GM06990 (cell line): Measurements from ENCODE around the gene PPP1R8.

Source experiments
- DNase-seq: peaks from one replicate; pipeline ENCODE4 v3.0.0-alpha.2; 2011; ENCODE audit not compliant: insufficient read length; ENCODE audit errors: extremely low read depth
- H3K27me3 ChIP-seq: replicated peaks from 2 replicates; pipeline ENCODE4 v1.6.0; 2011; ENCODE audit warnings: low read length; ENCODE audit not compliant: control insufficient read depth, insufficient read depth
- H3K36me3 ChIP-seq: 2 replicates; pipeline ENCODE4 v1.5.1; 2011; ENCODE audit warnings: low read length; ENCODE audit not compliant: control insufficient read depth, insufficient read depth
- H3K4me3 ChIP-seq: replicated peaks from 2 replicates; pipeline ENCODE4 v1.5.1; 2011; ENCODE audit warnings: low read depth, mild to moderate bottlenecking, control low read depth, low read length
- CTCF ChIP-seq: IDR thresholded peaks from 2 replicates; pipeline ENCODE4 v1.5.1; 2011; ENCODE audit warnings: low read length, control low read depth, mild to moderate bottlenecking, inconsistent platforms; ENCODE audit not compliant: insufficient read depth, poor library complexity, severe bottlenecking

The PPP1R8 gene

GRCh38 chr1:27830621-27831440 is at the start of gene PPP1R8:
Gene PPP1R8, plus strand, starts transcription at chr1:27830782. Its CDS starts 54 bp downstream, at chr1:27830836.
- peak; percentile 91 for DNase-seq
- no peak for TF ChIP-seq CTCF
- H3K4me3 ChIP-seq = peak within 1 kb of the TSS; percentile 84
- H3K36me3 ChIP-seq = no peaks in the 10 kb centered on the region; the same call in 1 of the 2 replicates
- no peaks in the 10 kb centered on the region for H3K27me3 ChIP-seq

GRCh38 chr1:27782950-27783349 is 47.6 kb upstream of the PPP1R8 start:
- H3K36me3 ChIP-seq = no peaks in the 10 kb centered on the region; the same call in none of the 2 replicates
- no peak for TF ChIP-seq CTCF
- H3K4me3 ChIP-seq = no peak overlapping the region
- H3K27me3 ChIP-seq = no peaks in the 10 kb centered on the region
- no peak for DNase-seq

- TF ChIP-seq CTCF = no peak
- no peak for DNase-seq
- no peaks in the 10 kb centered on the region for H3K27me3 ChIP-seq
- peaks cover 3% of the 10 kb centered on the region for H3K36me3 ChIP-seq
- no peak overlapping the region for H3K4me3 ChIP-seq
Measured at GRCh38 chr1:27784700-27785099, 45.9 kb upstream of the PPP1R8 start.

GRCh38 chr1:27785781-27786455 is 44.7 kb upstream of the PPP1R8 start:
- DNase-seq = no peak
- TF ChIP-seq CTCF = no peak
- H3K36me3 ChIP-seq = peaks cover 5% of the 10 kb centered on the region
- no peak overlapping the region for H3K4me3 ChIP-seq
- no peaks in the 10 kb centered on the region for H3K27me3 ChIP-seq

GRCh38 chr1:27787895-27788294 is 42.7 kb upstream of the PPP1R8 start:
- Histone ChIP-seq H3K27me3 (no peaks in the 10 kb centered on the region), H3K36me3 (peaks cover 6% of the 10 kb centered on the region), H3K4me3 (no peak overlapping the region)
- TF ChIP-seq CTCF = no peak
- no peak for DNase-seq
